ENCODE data around the gene ZC3H18.

ZC3H18 gene

DNA sequence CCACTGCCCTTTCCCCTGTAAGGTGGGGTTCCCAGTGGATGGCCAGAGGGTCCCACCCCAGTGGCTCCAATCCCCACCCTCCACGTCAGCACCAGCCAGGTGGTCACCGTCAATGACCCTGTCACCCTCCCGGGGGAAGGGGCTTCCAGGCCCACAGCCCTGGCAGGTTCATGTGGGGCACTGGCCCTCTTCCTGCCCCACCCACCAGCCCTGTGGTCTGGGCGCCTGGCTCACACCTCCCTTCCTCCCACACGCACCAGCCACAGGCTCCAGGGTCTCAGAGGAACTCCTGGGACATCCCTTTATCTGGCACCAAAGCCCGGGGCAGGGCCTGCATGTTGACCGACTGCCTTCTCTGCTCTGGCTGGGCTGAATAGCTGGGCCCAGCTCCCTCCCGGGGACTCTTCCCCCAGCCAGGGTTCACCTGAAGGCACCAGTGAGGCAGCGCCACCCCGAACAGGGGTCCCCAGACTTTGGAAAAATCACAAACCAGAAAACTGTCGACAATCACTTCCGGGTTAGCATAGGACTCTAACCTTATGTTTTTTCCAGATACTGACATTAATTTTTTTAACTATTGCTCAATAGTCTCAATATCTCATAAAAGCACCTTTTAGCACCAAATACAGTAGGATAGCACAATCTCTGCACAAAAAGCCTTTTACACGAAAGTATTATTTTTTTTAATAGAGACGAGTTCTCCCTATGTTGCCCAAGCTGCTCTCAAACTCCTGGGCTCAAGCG lies 21.9 kb upstream of the ZC3H18 start:
- no peak for DNase-seq (ENCODE audit: low read depth, low spot score)
- no peak overlapping the region for H3K27ac ChIP-seq

- H3K27ac ChIP-seq = no peak overlapping the region
- DNase-seq (ENCODE audit: low read depth, low spot score) = no peak
Observed at GRCh38 chr16:88548985-88549384, 21.2 kb upstream of the ZC3H18 start.

DNA sequence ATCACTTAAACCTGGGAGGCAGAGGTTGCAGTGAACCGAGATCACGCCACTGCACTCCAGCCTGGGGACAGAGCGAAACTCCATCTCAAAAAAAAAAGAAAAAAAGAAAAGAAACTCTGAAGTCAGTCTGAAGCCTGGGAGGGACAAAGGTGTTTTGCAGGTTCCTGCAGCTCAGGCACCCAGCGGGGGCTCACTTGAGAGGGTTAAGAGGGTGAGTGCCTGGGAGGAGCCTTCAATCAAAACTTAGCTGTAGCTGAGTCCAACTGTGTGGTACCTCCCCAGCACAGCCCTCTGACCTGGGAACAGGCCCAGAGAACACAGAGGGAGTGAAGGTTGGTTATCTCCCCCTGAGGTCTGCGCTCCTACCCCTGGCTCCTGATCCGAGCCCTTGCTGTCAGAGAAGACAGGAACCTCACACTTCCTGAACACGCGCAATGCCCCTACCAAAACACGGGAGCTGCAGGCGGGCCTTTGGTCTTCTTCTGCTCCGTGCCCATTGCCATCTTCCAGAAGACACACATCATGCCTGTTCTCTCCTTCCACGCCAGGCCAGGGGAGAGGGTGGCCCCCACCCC lies 20.4 kb upstream of the ZC3H18 start:
- no peak overlapping the region for H3K27ac ChIP-seq
- no peak for DNase-seq (ENCODE audit: low read depth, low spot score)

GRCh38 chr16:88550246-88550661 lies 19.9 kb upstream of the ZC3H18 start:
- no peak for DNase-seq (ENCODE audit: low read depth, low spot score)
- no peak overlapping the region for H3K27ac ChIP-seq

DNA sequence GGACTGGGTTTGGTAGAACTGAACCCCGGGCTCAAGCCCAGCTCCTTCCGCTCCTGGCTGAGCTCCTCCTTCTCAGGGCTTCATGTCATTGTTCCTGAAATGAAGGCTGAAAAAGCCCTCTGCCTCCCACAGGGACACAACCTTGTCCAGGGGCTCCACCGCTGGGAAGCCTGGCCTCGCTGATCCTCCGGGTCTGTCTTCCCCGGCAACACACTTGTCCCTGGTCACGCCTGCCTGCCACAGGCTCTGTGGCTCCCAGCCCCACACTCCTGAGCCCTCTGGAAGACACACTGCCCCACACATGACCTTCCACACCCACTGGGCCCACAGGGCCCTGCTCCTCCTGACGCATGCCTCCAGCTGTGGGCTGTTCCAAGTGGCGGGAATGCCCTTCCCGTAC lies 18.0 kb upstream of the ZC3H18 start:
- no peak for DNase-seq (ENCODE audit: low read depth, low spot score)
- H3K27ac ChIP-seq = no peak overlapping the region

- H3K27ac ChIP-seq = no peak overlapping the region
- DNase-seq (ENCODE audit: low read depth, low spot score) = no peak
Observed at GRCh38 chr16:88552815-88553214, 17.4 kb upstream of the ZC3H18 start.

- no peak for DNase-seq (ENCODE audit: low read depth, low spot score)
- no peak overlapping the region for H3K27ac ChIP-seq
Observed at GRCh38 chr16:88553739-88554138, 16.5 kb upstream of the ZC3H18 start.

DNA sequence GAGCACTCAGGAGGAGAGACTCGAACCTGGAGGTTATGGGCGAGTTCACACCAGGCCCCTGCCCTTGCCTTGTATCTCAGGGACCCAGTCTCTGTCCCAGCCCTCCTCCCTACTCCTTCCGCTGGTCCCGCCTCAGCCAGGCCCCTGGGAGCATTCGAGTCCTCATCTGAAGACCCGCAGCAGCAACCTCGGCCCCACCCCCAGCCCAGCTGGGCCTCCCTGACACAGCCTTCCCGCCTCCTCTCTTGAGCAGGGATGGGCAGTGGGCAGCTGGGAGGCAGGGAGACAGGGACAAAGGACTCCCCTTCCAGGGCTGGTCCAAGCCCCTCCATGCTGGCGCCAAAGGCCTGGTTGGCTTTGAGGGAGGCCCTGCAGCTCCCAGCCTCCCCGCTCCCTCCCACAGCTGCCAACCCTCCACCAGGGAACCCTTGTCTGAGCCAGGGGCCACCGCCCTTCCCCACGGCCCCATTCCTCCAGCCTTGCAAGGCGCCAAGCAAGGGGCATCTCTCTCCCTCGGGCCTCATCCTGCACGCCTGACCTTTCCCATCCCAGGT lies 15.4 kb upstream of the ZC3H18 start:
- no peak for DNase-seq (ENCODE audit: low read depth, low spot score)
- H3K27ac ChIP-seq = no peak overlapping the region

- no peak for DNase-seq (ENCODE audit: low read depth, low spot score)
- H3K27ac ChIP-seq = no peak overlapping the region
Observed at GRCh38 chr16:88556294-88556988, 13.8 kb upstream of the ZC3H18 start.

GRCh38 chr16:88558457-88559442 lies 11.5 kb upstream of the ZC3H18 start:
- H3K27ac ChIP-seq = no peak overlapping the region
- DNase-seq (ENCODE audit: low read depth, low spot score) = no peak

DNA sequence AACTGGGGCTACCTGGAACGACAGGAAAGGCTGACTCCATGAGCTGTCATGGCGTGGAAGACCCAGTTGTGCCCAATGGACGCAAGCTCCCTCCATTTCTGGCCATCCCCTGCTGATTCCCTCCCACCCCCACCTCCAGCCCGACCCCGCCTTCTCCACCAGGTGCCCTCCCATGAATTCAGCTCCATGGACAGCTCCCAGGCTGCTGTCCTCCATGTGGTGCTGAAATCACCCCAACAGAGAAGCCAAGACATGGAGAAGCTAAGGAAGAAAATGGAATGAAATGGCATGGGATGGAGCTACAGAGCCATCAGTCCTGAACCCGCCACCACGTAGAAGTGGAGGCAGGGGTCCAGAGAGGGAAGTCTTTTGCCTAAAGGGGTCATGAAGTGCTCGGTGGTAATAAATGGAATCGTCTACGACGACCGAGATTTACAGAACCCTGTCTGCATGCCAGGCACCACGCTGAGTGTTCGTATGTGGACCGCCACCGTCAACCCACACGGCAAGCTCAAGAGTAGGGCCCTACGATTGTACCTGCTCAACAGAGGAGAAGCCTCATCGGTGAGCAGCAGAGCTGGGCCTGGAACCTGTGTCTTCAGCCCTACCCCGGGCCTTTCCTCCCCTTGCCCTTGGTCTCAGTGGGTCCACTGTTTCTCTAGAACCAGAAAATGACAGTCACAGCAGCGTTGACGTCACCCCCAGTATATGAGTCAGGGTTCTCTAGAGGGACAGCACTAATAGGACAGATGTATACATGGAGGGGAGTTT lies 9.3 kb upstream of the ZC3H18 start:
- no peak for DNase-seq (ENCODE audit: low read depth, low spot score)
- H3K27ac ChIP-seq = no peak overlapping the region

- no peak for DNase-seq (ENCODE audit: low read depth, low spot score)
Observed at GRCh38 chr16:88561485-88562359, 8.5 kb upstream of the ZC3H18 start.

DNA sequence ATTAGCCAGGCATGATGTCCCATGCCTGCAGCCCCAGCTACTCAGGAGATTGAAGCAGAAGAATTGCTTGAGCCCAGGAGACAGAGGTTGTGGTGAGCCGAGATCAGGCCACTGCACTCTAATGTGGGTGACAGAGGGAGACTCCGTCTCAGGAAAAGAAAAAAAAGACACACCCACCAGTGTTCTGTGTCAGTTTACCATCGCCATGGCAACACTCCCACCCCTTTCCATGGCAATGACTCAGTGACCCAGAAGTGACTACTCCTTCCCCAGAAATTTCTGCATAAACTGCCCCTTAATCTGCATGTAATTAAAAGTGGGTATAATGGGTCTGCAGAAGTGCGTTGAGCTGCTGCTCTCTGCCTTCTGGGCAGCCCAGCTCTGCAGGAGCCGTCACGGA lies 4.0 kb upstream of the ZC3H18 start:
- no peak overlapping the region for H3K27ac ChIP-seq
- no peak for DNase-seq (ENCODE audit: low read depth, low spot score)

More at GRCh38 chr16:88561485-88562359, 8.5 kb upstream of the ZC3H18 start:
- H3K27ac ChIP-seq = no peak overlapping the region

- H3K27ac ChIP-seq = no peak overlapping the region
- DNase-seq (ENCODE audit: low read depth, low spot score) = no peak
Observed at GRCh38 chr16:88568710-88569613, 1.2 kb upstream of the ZC3H18 start.

GRCh38 chr16:88569614-88569984 lies 604 bp upstream of the ZC3H18 start:
- no peak overlapping the region for H3K27ac ChIP-seq
- no peak for DNase-seq (ENCODE audit: low read depth, low spot score)

DNA sequence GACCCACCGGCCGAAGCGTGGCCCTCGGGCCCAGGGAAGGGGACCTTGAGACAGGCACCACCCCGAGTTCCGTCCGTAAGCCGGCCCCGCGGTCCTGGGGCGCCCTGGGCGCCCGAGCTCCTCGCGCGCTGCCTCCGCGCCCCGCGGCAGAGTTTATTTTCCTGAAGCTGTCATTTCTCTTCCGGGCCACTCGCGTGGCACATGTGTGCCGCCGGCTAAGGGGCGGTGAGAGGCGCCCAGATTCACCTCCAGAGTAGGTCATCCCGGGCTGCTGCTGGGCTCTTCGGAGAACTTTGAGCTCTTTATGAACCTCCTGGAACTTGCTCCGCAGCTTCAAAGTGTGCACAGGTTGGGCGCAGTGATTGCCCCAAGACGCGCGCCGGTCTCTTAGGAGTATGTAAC lies 489 bp downstream of the ZC3H18 start:
- DNase-seq (ENCODE audit: low read depth, low spot score) = no peak
- H3K27ac ChIP-seq = peak overlapping the region; percentile 71

DNA sequence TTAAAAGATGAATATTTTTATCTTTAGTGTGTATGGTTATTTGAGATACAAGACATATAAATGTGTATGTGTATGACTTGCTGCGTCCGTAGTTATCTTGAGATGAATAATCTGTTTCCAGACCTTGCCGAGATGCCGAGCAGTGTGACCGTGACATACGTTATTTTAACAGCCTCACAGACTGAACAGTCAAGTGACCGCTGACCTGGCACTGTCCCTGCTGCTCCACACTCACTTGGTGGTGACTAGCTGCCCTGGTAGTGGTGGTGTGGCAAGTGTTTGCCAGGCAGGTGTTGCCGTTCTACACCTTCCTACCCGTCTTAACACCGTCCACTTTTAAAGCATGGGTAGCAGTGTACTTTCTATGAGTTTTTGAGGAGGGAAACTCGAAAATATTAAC lies 5.0 kb downstream of the ZC3H18 start:
- DNase-seq (ENCODE audit: low read depth, low spot score) = no peak

More for the DNA sequence above, 5.0 kb downstream of the ZC3H18 start:
- no peak overlapping the region for H3K27ac ChIP-seq
